WTC11 (cell line): ENCODE measurements around the gene TTC7B. TPM values are rescaled to one million over a fixed set of nuclear protein-coding genes. Genes with fewer than 3 reads are reported as not detected.

Source experiments
- ATAC-seq: fragments of 200-7000 bp; cut with Tn5 transposase; 2 replicates; pipeline ENCODE4 v1.10.0; 2021; ENCODE audit warnings: mild to moderate bottlenecking, moderate library complexity
- CTCF ChIA-PET: fragments of 300-600 bp; sonication (Branson Sonifier 250); formaldehyde crosslinking; loops from one replicate; lab custom pipeline; 2021; ENCODE audit warnings: antibody characterized with exemption; lab: Charles Lee
- POLR2A ChIA-PET: fragments of 350-600 bp; sonication (Branson Sonifier 250); formaldehyde crosslinking; loops from one replicate; lab custom pipeline; 2021; ENCODE audit warnings: antibody characterized with exemption; lab: Charles Lee
- DNase-seq: peaks from one replicate; pipeline ENCODE4 v3.0.0; 2021; ENCODE audit warnings: low spot score
- H3K27ac Mint-ChIP-seq: 2 replicates; pipeline ENCODE4 v1.8.0; 2021; ENCODE audit warnings: mixed read lengths
- H3K27me3 Mint-ChIP-seq: 2 replicates; pipeline ENCODE4 v1.8.0; 2021; ENCODE audit warnings: low read depth, mild to moderate bottlenecking, moderate library complexity, mixed read lengths
- H3K36me3 Mint-ChIP-seq: 2 replicates; pipeline ENCODE4 v1.8.0; 2021; ENCODE audit warnings: mixed read lengths
- H3K4me1 Mint-ChIP-seq: 2 replicates; pipeline ENCODE4 v1.8.0; 2022; ENCODE audit warnings: mixed read lengths
- H3K4me3 Mint-ChIP-seq: 2 replicates; pipeline ENCODE4 v1.8.0; 2021; ENCODE audit warnings: mild to moderate bottlenecking, moderate library complexity, mixed read lengths
- H3K9me3 Mint-ChIP-seq: 2 replicates; pipeline ENCODE4 v1.8.0; 2021; ENCODE audit warnings: mixed read lengths
- ATF1 ChIP-seq: sonication (generic); formaldehyde crosslinking; IDR thresholded peaks from 2 replicates; pipeline ENCODE4 v1.8.1; 2023; ENCODE audit warnings: mild to moderate bottlenecking, moderate library complexity, missing genetic modification reagents
- FOXK1 ChIP-seq: sonication (generic); formaldehyde crosslinking; IDR thresholded peaks from 2 replicates; pipeline ENCODE4 v1.8.0; 2022; ENCODE audit warnings: mild to moderate bottlenecking, moderate library complexity, missing genetic modification reagents
- KAT7 ChIP-seq: sonication (generic); formaldehyde crosslinking; IDR thresholded peaks from 2 replicates; pipeline ENCODE4 v1.8.1; 2023; ENCODE audit warnings: missing genetic modification reagents, mild to moderate bottlenecking, borderline replicate concordance
- MXD4 ChIP-seq: fragments of 250-450 bp; sonication (Bioruptor Pico); IDR thresholded peaks from 2 replicates; pipeline ENCODE4 v1.8.0; 2021; ENCODE audit warnings: mild to moderate bottlenecking, moderate library complexity, borderline replicate concordance
- PRRX2 ChIP-seq: fragments of 250-450 bp; sonication (Bioruptor Pico); IDR thresholded peaks from 2 replicates; pipeline ENCODE4 v1.8.0; 2021; ENCODE audit warnings: mild to moderate bottlenecking
- ZBTB21 ChIP-seq: sonication (generic); formaldehyde crosslinking; IDR thresholded peaks from 2 replicates; pipeline ENCODE4 v1.8.1; 2023; ENCODE audit warnings: mild to moderate bottlenecking, missing genetic modification reagents, borderline replicate concordance
- ZNF263 ChIP-seq: sonication (generic); formaldehyde crosslinking; IDR thresholded peaks from 2 replicates; pipeline ENCODE4 v1.8.1; 2022; ENCODE audit warnings: low read depth, mild to moderate bottlenecking, moderate library complexity, missing genetic modification reagents
- total RNA-seq: library from RNA; stranded (reverse); gene quantifications from 3 replicates; pipeline ENCODE4 v1.2.3, GENCODE V29; 2021
- TF ChIP-seq, protein P1 (sequence below): sonication (generic); formaldehyde crosslinking; IDR thresholded peaks from 2 replicates; pipeline ENCODE4 v1.8.1; 2022; ENCODE audit warnings: mild to moderate bottlenecking, moderate library complexity, missing genetic modification reagents
- TF ChIP-seq, protein P2 (sequence below): sonication (generic); formaldehyde crosslinking; IDR thresholded peaks from 2 replicates; pipeline ENCODE4 v1.8.1; 2022; ENCODE audit warnings: mild to moderate bottlenecking, missing genetic modification reagents, moderate library complexity, borderline replicate concordance
- TF ChIP-seq, protein P3 (sequence below): sonication (generic); formaldehyde crosslinking; IDR thresholded peaks from 2 replicates; pipeline ENCODE4 v1.8.0; 2023; ENCODE audit warnings: missing genetic modification reagents
- TF ChIP-seq, protein P4 (sequence below): fragments of 250-450 bp; sonication (Bioruptor Pico); IDR thresholded peaks from 2 replicates; pipeline ENCODE4 v1.8.0; 2021; ENCODE audit warnings: mild to moderate bottlenecking
- TF ChIP-seq, protein P5 (sequence below): sonication (generic); formaldehyde crosslinking; IDR thresholded peaks from 2 replicates; pipeline ENCODE4 v1.8.1; 2022; ENCODE audit warnings: low read depth, missing genetic modification reagents, borderline replicate concordance
- TF ChIP-seq, protein P6 (sequence below): sonication (generic); formaldehyde crosslinking; IDR thresholded peaks from 2 replicates; pipeline ENCODE4 v1.8.1; 2023; ENCODE audit warnings: mild to moderate bottlenecking, missing genetic modification reagents, moderate library complexity
- TF ChIP-seq, protein P7 (sequence below): sonication (generic); formaldehyde crosslinking; conservative IDR thresholded peaks from 2 replicates; pipeline ENCODE4 v1.8.1; 2022; ENCODE audit warnings: mild to moderate bottlenecking, missing genetic modification reagents
- TF ChIP-seq, protein P8 (sequence below): sonication (generic); formaldehyde crosslinking; IDR thresholded peaks from 2 replicates; pipeline ENCODE4 v1.8.1; 2022; ENCODE audit warnings: missing genetic modification reagents, borderline replicate concordance

The TTC7B gene
- total RNA-seq, 1 experiment from 2014 or later: 27.6 TPM

DNA sequence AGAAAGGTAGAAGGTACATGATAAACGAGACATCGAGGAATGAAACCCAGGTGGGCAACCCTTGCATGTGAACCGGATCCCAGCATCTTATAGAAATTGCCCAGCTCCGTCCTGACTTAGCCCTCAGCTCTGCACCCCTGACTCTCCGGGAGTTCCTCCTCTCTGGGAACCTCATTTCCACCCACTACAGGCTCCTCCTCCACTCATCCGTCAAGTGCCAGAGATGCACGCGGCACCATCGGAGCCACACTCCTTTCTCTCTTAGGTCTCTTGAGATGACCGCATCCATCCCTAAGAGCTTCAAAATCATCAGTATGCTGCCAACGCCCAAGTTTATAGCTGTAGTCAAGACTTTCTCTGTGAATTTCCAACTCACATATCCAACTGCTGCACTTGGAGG is 84.7 kb downstream of the TTC7B start:
- CTCF ChIA-PET: interaction anchor here (0.7 to 1.4 kb wide), 2 partner anchors 26 to 53 kb away, joined by 3 read pairs; no protein-coding TSS in a partner anchor
- no peak for ATAC-seq
- TF ChIP-seq, protein P1, sequence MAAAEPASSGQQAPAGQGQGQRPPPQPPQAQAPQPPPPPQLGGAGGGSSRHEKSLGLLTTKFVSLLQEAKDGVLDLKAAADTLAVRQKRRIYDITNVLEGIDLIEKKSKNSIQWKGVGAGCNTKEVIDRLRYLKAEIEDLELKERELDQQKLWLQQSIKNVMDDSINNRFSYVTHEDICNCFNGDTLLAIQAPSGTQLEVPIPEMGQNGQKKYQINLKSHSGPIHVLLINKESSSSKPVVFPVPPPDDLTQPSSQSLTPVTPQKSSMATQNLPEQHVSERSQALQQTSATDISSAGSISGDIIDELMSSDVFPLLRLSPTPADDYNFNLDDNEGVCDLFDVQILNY: no peak
- TF ChIP-seq ZBTB21 (no peak), PRRX2 (CRISPR knock-in tag) (no peak), FOXK1 (no peak), ATF1 (CRISPR knock-in tag) (no peak), KAT7 (CRISPR knock-in tag) (no peak), ZNF263 (CRISPR knock-in tag) (no peak)
- TF ChIP-seq, protein P2, sequence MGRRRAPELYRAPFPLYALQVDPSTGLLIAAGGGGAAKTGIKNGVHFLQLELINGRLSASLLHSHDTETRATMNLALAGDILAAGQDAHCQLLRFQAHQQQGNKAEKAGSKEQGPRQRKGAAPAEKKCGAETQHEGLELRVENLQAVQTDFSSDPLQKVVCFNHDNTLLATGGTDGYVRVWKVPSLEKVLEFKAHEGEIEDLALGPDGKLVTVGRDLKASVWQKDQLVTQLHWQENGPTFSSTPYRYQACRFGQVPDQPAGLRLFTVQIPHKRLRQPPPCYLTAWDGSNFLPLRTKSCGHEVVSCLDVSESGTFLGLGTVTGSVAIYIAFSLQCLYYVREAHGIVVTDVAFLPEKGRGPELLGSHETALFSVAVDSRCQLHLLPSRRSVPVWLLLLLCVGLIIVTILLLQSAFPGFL (CRISPR knock-in tag): no peak
- TF ChIP-seq, protein P3, sequence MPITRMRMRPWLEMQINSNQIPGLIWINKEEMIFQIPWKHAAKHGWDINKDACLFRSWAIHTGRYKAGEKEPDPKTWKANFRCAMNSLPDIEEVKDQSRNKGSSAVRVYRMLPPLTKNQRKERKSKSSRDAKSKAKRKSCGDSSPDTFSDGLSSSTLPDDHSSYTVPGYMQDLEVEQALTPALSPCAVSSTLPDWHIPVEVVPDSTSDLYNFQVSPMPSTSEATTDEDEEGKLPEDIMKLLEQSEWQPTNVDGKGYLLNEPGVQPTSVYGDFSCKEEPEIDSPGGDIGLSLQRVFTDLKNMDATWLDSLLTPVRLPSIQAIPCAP: no peak
- TF ChIP-seq, protein P4, sequence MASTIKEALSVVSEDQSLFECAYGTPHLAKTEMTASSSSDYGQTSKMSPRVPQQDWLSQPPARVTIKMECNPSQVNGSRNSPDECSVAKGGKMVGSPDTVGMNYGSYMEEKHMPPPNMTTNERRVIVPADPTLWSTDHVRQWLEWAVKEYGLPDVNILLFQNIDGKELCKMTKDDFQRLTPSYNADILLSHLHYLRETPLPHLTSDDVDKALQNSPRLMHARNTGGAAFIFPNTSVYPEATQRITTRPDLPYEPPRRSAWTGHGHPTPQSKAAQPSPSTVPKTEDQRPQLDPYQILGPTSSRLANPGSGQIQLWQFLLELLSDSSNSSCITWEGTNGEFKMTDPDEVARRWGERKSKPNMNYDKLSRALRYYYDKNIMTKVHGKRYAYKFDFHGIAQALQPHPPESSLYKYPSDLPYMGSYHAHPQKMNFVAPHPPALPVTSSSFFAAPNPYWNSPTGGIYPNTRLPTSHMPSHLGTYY: no peak
- TF ChIP-seq, protein P5, sequence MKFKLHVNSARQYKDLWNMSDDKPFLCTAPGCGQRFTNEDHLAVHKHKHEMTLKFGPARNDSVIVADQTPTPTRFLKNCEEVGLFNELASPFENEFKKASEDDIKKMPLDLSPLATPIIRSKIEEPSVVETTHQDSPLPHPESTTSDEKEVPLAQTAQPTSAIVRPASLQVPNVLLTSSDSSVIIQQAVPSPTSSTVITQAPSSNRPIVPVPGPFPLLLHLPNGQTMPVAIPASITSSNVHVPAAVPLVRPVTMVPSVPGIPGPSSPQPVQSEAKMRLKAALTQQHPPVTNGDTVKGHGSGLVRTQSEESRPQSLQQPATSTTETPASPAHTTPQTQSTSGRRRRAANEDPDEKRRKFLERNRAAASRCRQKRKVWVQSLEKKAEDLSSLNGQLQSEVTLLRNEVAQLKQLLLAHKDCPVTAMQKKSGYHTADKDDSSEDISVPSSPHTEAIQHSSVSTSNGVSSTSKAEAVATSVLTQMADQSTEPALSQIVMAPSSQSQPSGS: no peak
- TF ChIP-seq, protein P6, sequence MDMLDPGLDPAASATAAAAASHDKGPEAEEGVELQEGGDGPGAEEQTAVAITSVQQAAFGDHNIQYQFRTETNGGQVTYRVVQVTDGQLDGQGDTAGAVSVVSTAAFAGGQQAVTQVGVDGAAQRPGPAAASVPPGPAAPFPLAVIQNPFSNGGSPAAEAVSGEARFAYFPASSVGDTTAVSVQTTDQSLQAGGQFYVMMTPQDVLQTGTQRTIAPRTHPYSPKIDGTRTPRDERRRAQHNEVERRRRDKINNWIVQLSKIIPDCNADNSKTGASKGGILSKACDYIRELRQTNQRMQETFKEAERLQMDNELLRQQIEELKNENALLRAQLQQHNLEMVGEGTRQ (CRISPR knock-in tag): no peak
- Mint-ChIP-seq H3K9me3 (no peaks in the 10 kb centered on the region), H3K4me1 (peaks cover 4% of the 10 kb centered on the region), H3K27ac (no peak overlapping the region), H3K36me3 (no peaks in the 10 kb centered on the region), H3K27me3 (no peaks in the 10 kb centered on the region), H3K4me3 (no peak overlapping the region)
- POLR2A ChIA-PET: no interaction called here
- no peak for DNase-seq

DNA sequence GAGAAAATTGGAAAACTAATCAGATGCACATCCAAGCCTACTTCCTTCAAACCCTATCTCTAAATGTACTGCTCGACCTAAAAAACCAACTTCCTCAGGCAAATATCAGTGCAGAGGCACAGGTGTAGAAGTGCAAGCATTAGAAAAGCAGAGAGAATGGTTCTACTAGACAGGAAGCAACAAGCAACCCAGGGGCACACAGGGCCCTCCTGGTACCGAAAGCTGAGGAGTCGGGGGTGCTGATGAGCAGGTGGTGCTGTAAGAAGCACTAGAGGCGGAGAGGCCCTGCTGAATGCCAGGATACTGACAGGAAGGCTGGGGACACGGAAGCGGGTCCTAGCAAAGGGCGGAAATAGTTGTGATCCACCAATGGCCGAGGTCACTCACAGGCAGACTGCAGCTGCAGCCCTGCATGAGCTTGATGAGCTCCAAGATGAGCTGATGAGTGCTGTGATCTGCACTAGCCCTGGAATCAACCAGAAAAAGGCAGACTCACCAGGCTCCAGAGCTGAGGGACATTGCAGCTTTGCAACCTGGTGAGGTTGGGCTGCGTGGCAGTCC is 85.9 kb downstream of the TTC7B start:
- H3K27me3 Mint-ChIP-seq: no peaks in the 10 kb centered on the region
- H3K36me3 Mint-ChIP-seq: no peaks in the 10 kb centered on the region
- ChIA-PET CTCF (interaction anchor here (1.0 to 1.4 kb wide), 2 partner anchors 27 to 55 kb away, joined by 3 to 4 read pairs; no protein-coding TSS in a partner anchor), POLR2A (interaction anchor here (0.7 kb wide), 1 partner anchor 859 kb away, joined by 3 read pairs; no protein-coding TSS in a partner anchor)
- DNase-seq (no peak), ATAC-seq (no peak)
- no peak overlapping the region for H3K4me3 Mint-ChIP-seq
- no peak for TF ChIP-seq MXD4 (CRISPR knock-in tag)
- TF ChIP-seq, protein P7, sequence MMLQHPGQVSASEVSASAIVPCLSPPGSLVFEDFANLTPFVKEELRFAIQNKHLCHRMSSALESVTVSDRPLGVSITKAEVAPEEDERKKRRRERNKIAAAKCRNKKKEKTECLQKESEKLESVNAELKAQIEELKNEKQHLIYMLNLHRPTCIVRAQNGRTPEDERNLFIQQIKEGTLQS (CRISPR knock-in tag): no peak
- TF ChIP-seq, protein P8, sequence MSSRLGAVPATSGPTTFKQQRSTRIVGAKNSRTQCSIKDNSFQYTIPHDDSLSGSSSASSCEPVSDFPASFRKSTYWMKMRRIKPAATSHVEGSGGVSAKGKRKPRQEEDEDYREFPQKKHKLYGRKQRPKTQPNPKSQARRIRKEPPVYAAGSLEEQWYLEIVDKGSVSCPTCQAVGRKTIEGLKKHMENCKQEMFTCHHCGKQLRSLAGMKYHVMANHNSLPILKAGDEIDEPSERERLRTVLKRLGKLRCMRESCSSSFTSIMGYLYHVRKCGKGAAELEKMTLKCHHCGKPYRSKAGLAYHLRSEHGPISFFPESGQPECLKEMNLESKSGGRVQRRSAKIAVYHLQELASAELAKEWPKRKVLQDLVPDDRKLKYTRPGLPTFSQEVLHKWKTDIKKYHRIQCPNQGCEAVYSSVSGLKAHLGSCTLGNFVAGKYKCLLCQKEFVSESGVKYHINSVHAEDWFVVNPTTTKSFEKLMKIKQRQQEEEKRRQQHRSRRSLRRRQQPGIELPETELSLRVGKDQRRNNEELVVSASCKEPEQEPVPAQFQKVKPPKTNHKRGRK (CRISPR knock-in tag): no peak
- no peak for TF ChIP-seq ZNF263 (CRISPR knock-in tag)
- TF ChIP-seq, protein P3: no peak
- H3K4me1 Mint-ChIP-seq: peaks cover 8% of the 10 kb centered on the region
- no peak overlapping the region for H3K27ac Mint-ChIP-seq
- no peaks in the 10 kb centered on the region for H3K9me3 Mint-ChIP-seq
